Activated CD4-positive, alpha-beta T cell treated with anti-CD3 and anti-CD28 coated beads, Interleukin-2, Interleukin-4, amounts not matched to agents 100 ng/mL and 50 ng/mL, durations not matched to agents 16 hours and 8 hours (primary cell): ENCODE measurements around the gene ARFGAP1.

Source experiments
- DNase-seq: peaks from one replicate; pipeline ENCODE4 v3.0.0-alpha.2; 2020; ENCODE audit warnings: low spot score

ARFGAP1 gene

DNA sequence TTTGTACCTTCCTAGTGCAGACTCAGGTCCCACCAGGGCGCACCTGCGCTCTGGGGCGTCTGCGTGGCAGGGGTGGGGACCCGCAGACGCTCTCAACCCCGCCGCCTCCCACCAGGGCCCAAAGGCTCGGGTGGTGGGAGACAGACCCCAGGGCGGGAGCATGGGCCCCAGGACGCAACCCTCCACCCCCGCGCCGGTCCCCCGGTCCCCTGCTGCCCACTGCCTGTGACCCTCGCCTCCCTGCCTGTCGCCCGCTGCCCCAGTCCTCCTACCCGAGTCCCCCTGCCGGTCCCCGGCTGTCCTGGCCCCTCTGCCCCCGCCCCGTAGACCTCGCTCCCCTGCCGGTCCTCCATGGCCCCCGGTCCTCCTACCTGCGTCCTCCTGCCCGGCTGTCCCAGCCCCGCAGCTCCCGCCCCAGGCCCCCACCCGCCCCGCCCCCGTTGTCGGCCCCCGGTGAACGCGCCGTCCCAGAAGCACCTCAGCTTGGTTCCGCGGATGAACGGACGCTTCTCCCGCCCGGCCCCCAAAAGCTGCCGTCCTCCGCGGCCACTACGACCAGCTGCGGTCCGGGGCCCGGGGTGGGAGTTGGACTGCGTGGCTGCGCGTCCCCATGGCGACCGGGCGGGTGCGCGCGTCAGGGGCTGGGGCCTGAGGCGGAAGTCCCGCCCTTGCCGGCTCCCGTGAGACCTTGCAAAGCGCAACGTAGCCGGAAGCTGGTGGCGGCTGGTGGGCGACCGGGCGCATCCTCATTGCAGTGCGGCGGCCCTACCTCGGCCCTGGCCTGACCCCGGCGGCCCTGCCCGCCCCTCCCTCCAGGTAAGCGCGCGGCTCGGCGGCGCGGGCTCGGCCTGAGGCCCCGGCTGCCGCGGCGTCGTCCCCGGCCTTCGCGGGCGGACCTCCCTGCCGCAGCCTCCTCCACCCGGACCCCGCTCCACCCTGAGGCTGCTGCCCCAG is at the start of gene ARFGAP1:
Gene ARFGAP1 (plus strand): TSS at position 709 of the 954 bp plus-strand sequence. CDS start 2,768 bp downstream, outside the sequence.
- peak; percentile 88 for DNase-seq

DNA sequence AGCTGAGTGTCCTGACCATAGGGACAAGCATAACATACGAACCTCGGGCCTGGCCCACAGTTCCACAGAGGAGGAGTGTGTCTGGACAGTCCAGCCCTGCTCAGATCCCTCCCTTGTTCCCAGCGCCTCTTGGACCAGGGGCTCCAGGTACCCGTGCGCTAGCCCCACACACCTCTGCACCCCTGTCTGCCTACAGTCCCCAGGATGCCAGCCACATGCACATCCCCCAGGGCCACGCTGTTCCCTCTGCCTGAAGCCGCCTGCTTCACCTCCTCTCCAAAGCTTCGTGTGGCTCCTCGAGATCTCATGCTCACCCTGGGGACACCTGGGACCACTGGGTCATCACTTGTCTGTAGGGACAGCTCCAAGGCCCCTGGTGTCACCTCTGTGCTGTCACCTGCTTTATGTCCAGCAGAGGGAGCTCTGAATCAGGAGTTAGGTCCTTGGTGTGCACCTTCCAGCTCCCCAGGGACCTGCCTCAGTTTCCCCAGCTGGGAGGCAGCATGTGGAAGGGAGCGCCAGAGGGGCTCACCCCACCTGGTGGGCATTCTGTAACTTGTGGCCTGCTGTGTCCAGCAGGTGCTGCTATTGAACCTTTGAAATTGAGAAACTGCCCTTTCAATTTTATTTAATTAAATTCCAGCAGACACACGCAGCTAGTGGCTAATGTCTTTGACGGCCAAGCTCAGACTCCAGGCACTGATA is 49.3 kb upstream of the ARFGAP1 start:
- DNase-seq = peak; percentile 58

DNA sequence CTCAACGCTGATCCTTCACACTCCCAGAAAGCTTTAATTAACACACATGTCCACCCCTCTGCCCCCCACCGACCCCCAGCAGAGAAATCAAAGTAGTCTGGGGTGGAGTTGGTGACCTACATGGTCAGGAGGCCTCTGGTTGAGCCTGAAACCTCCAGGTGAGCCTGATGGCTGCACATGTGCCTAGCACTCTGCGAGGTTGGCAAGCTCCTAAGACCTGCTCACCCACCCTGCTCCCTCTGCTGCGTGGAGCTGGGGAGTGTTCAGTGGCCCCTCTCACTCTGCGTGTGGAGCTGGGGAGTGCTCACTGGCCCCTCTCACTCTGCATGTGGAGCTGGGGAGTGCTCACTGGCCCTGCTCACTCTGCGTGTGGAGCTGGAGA is 48.8 kb upstream of the ARFGAP1 start:
- DNase-seq = no peak

DNA sequence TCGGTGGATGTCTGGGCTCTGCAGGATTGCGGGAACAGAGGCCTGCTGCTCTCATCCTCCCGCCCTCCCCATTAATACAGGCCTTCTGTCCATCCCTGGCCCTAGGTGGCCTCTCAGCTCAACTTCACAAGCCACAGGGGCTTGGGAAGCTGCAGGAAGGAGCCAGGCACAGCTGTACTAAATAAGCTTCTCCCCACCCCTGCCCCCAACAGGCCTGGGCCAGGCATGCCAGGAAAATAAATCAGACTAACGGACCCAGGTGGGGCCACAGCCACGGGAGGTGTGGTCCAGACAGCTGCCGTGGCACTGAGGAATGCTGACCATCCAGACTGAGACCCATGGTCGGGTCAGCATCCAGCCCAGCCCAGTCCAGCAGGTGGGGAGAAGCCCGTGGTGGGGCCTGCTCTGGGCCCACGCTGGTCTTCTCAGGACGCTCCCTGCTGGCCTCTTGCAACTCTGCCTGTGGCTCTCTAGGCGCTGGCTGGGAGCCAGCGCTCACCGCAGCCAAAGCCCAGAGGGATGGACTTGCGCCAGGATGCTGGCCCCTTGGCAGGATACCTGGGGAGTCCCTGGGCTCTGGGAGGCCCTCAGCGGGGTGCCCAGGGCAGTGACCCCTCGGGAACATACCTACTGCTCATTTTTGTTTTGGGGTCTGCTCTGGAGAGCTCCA is 48.1 kb upstream of the ARFGAP1 start:
- no peak for DNase-seq

DNA sequence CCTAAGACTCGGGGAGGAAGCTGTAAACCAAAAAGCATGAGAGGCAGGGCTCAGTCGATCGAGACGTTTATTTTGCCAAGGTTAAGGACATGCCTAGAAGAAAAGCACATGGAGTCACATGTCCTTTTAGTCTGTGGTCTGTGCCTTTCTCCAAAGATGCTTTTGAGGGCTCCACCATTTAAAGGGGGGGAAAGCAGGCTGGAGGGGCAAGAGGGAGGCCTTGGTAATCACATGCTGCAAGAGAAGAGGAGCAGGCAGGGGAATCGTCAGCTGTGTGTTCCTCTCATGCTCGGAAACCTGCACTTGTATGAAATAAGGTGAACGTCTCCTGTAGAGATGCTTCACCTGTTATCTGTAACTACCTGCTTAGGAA is 47.5 kb upstream of the ARFGAP1 start:
- no peak for DNase-seq

DNA sequence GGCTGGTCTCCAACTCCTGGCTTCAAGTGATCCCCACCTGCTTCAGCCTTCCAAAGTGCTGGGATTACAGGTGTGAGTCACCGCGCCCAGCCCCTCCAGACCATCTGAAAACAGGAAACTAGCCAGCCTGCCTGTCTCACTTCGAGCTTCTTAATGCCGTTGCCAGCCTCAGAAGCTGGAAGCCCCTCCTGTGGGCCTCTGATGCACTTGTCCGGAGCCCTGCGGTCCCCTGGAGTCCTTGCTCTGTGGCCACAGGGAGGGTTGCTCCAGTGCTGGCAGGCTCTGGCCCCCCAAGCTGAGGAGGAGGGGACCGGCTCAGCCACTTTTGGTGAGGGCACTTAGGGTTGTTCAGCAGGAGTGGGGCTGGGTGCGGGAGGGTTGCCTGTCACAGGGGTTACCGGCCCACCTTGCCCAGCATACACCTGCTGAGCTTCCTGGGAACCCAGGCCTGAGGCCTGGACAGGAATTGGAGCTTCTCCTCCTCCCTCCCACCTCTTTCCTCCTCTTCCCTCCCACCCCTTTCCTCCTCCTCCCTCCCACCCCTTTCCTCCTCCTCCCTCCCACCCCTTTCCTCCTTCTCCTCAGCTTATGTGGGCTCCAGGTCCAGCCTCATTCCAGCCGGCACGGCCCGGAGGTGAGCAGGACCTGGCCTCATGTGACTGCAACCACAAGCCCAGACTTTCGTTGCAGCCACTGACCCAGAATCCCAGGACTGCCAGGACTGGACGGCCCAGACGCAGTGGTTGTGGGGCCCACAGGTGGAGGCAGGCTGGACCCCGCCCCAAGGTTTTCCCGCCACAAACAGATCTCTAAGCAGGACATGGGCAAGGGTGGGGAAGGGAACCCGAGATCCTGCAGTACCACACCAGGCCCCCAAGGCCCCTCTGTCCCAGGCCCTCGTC is 46.3 kb upstream of the ARFGAP1 start:
- DNase-seq = no peak

DNA sequence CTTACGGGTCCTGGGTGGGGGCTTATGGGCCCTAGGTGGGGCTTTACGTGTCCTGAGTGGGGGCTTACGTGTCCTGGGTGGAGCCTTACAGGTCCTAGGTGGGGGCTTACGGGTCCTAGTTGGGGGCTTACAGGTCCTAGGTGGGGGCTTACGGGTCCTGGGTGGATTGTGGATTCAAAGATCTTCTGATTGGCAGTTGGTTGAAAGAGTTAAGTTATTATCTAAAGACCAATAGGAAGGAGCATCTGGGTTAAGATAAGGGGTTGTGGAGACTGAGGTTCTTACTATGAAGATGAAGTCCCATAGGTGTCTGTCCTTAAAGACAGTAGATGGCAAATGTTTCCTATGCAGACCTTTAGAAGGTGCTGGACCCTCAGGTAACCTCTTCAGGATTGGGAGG is 45.4 kb upstream of the ARFGAP1 start:
- DNase-seq = no peak

DNA sequence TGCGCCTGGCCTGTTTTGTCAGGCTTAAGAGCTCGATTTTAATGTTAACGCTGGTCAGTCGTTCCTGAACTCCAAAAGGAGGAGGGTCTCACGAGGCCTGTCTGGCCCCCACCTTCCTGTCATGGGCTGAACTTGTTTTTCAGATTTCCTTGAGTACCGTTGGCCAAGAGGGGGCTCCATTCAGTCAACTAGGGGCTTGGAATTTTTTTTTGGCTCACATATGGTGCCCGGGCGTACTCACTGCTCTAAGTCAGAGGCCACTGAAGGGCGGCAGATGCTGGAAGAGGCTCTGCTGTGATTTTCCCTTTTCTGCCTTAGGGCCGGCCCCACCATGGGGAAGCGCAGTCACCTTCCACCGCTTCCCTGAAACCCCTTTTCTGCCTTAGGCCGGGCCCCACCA is 43.8 kb upstream of the ARFGAP1 start:
- DNase-seq = no peak

DNA sequence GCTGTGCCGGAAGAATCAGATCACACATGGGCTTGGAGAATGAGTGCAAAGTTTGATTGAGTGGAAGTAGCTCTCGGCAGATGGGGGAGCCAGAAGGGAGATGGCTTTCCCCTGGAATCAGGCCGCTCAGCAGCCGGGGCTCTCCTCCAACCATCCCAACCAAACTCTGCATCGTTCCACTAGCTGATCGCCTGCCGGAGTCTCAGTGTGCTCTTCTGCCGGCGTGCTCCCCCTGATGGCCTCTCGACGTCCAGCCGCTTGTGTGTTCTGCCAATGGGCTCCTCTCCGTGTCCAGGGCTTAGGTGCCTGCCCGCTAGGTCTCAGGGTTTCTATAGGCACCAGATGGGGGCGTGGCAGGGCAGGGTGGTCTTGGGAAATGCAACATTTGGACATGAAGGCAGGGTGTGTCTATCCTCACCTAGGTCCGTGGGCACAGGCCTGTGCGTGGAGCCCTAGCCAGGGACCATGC is 41.8 kb upstream of the ARFGAP1 start:
- DNase-seq = no peak

DNA sequence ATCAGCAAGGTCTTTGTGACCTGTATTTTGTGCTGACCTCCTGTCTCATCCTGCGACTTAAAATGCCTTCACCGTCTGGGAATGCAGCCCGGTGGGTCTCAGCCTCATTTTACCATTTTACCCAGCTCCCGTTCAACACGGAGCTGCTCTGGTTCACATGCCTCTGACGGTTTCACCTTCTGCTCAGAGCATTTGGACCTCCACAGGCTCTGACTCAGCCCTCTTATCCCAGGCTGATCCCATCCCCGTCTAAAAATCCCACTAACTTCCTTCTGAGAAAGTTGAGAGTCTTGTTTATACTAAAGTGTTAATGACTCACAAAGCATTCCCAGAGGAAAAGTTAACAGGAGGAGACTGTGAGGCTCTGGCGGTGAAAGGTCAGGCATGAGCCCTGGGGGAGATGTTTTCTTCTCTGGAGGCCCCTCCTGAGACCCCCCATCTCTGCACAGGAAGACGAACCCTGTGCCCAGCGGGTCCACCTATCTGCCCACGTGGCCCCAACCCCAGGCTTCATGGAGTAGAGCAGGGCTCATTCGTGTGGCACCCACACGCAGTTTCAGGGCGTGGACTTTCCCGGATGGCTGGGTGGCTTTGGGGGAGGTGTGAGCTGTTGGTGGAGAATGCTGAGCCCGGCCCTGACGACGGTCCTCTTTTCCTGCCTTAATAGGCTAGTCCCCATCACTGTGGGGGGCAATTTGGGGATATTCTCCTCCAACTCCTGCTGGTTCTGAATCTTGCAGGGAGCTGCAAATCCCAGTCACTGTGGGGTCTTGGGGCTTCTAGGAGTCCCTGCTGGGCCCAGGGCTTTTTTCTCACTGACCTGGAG is 40.2 kb upstream of the ARFGAP1 start:
- no peak for DNase-seq

DNA sequence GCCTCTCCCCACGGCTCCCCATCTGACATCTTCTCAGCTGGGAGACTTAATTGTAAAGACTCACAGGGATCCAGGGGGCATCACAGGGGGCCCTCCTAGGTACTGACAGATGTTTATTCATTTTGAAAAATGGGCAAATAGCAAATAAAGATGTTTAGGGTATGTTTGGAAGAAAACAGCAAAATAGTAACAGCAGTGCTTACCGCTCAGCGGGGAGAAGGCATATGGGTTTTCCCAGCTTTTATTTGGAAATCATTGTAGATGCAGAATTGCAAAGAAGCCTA is 39.6 kb upstream of the ARFGAP1 start:
- no peak for DNase-seq

DNA sequence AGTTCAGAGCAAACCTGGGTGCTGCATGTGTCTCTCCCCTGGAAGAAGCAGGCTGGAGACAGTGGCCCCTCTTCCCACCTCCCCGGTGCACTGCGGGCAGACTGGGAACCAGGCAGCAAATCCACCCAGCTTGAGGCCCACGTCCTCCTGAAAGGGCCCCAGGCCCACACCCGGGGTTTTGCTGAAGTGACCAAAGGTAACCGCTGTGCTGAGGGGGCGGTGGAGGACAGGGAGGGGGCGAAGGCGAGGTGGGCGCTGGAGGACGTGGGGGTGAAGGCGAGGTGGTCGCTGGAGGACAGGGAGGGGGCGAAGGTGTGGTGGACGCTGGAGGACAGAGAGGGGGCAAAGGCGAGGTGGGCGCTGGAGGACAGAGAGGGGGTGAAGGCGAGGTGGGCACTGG is 38.7 kb upstream of the ARFGAP1 start:
- no peak for DNase-seq

DNA sequence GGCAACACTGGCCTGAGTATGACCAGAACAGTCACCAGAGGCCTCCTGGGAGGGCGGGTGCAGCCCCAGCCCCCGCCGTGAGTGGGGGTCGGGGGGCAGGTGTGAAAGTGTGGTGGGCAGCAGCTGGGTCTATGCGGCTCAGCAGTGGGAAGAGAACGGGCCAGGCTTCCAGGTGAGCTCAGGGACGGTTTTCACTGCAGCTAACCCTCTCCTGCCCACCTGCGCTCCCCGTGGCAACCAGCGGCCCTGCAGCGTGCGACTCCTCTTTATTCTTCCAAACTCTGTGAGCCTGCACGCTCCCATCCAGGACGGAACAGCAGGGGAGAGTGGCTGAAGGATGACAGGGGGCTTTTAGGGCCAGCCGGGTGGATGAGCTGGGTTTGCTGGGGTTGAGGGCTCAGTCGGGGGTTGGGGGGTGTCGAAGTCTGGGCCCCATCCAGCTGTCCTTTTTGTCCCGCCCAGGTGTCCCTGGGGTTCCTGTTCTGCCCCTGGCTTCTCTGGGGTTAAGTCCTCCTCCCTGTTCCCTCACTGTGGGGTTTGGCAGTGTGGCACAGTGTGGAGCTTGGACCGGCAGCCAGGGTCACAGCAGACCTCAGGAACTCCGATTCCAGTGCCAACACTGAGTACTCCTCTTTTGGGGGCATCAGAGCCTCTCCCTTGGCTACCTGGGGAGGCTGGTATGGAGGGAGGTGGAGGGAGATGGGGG is 37.8 kb upstream of the ARFGAP1 start:
- DNase-seq = no peak

DNA sequence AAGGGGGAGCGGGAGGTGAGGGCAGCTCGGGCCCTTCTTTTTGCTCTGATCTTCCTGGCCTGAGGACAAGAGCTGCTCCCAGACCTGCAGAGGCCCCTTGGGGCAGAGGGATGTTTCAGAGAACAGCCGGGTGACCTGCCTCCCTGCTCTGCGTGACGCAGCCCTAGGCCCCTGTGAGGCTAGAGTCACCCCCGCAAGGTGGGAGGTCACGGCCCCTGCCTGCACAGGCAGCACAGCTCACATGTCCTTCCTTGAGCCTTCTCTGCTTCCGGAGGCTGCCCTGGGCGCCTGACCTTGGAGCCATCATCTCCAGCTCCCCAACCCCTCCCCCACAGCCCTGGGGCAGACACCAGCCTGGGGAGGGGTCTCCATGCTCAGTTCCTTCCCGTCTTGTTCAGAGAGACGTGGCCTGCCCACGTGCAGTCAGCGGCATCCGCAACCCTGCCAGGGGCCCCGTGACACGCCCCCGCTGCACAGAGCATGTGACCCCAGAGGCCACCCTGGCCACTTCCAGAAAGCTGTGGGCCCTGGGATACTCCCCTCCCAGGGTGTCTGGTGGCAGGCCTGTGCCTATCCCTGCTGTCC is 37.1 kb upstream of the ARFGAP1 start, which contains the start of gene BIRC7:
Gene BIRC7 (plus strand): TSS at position 507 of the 585 bp plus-strand sequence. CDS start 192 bp downstream, outside the sequence.
- no peak for DNase-seq

DNA sequence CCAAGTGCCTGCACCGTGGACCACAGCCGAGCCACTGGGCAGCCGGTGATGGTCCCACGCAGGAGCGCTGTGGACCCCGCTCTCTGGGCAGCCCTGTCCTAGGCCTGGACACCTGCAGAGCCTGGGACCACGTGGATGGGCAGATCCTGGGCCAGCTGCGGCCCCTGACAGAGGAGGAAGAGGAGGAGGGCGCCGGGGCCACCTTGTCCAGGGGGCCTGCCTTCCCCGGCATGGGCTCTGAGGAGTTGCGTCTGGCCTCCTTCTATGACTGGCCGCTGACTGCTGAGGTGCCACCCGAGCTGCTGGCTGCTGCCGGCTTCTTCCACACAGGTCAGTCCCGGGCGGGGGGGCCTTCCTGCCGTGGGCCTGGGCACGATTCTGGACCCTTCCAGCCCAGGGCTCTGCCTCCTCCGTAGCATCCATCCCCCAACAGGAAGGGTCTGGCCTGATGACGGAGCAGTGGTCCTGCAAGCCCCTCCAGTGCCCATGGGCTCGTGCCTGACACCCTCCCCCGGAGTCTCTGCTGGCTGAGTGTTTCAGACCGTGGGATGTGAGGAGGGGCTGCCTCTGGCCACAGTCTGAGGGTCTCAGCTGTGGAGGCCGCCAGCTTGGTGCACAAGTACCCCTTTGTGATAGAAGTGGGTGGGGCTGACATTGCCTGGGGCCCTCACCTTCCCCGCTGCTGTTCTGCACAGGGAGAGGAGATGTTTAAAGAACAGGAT is 36.3 kb upstream of the ARFGAP1 start:
- no peak for DNase-seq

DNA sequence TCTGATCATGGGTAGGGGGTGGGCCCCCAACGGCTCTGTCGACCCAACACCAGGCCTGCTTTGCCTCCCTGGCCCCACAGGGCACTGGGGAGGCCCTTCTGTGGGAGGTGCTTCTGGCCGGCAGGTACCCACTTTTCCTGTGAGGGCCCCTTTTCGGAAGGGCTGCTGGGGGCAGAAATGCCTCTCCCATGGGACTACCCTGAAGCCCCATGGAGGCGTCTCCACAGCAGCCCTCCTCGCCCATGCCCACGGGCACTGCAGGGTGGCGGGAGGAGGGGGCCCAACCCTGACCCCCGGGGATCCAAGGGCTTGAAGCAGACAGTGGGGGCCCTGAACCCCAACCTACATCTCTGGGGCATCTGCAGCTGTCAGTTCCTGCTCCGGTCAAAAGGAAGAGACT is 34.6 kb upstream of the ARFGAP1 start:
- DNase-seq = no peak

DNA sequence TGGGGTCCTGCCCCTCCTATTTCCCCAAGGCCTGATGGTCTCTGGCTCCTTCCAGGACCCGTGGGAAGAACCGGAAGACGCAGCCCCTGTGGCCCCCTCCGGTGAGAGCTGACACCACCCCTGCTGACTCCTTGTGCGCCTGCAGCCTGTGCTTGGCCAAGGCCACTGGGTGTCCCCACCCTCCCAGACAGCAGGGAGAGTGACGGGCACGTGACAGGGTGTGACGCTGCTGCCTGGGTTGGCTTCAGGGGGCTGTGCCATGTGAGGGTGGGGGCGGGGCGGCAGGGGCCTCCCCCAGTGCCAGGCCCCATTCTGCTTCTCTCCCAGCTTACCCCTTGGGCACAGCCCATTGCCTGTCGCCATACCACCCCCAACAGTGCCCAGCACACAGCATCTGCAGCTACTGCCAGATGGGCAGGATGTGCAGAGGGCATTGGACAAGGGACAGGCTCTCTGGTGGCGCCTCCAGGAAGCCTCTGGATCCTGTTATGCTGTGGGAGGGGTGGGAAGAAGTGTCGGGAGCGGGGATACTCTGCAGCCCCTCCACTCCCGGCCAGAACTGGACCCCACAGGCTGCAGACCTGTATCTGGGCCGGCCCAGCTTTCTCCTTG is 34.0 kb upstream of the ARFGAP1 start:
- no peak for DNase-seq

DNA sequence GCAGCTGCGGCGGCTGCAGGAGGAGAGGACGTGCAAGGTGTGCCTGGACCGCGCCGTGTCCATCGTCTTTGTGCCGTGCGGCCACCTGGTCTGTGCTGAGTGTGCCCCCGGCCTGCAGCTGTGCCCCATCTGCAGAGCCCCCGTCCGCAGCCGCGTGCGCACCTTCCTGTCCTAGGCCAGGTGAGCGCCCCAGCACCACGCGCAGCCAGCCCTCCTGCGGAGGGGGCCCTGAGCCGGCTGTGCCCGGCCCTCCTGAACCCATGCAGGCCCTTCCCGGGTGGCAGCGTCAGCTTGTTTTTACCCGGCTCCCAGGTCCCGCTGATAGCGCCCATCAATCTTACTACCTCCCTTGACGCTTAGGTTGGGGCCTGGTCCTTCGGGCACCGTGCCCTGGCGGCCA is 33.2 kb upstream of the ARFGAP1 start:
- no peak for DNase-seq

DNA sequence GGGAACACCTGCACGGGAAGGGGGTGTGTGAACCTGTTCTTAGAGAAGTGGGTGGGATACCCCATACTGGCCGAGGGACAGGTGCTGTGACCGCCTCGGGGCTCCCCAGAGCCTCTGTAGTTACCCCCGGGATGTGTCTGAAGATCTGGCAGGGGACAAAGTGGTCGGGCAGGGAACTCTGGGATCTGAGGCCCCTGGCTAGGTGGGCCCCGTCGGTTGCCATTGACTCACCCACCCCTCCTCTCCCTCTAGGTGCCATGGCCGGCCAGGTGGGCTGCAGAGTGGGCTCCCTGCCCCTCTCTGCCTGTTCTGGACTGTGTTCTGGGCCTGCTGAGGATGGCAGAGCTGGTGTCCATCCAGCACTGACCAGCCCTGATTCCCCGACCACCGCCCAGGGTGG is 32.6 kb upstream of the ARFGAP1 start:
- DNase-seq = no peak
